Measurements from ENCODE around the gene MOCOS.

GRCh38 chr18:36187193-36187825 is at the start of gene MOCOS:
- TF ChIP-seq CTCF (CRISPR knock-in tag; IDR thresholded peaks at IDR 0.05) (peak; percentile 39), NCOA5 (CRISPR knock-in tag; IDR thresholded peaks at IDR 0.05) (no peak), PHF20 (CRISPR knock-in tag; IDR thresholded peaks at IDR 0.05) (peak; percentile 62; the same call in 1 of the 2 replicates), ZKSCAN8 (CRISPR knock-in tag; IDR thresholded peaks at IDR 0.05; ENCODE audit: borderline replicate concordance) (no peak), BCLAF1 (IDR thresholded peaks at IDR 0.05) (no peak), TBP (CRISPR knock-in tag; IDR thresholded peaks at IDR 0.05) (no peak), THAP7 (CRISPR knock-in tag; IDR thresholded peaks at IDR 0.05) (no peak), GATA4 (IDR thresholded peaks at IDR 0.05; ENCODE audit: borderline replicate concordance, low read depth) (0 out of 2 replicates have a peak, but pooled peaks have one; percentile 9), DR1 (CRISPR knock-in tag; IDR thresholded peaks at IDR 0.05) (peak; percentile 64; the same call in 1 of the 2 replicates), JUN (CRISPR knock-in tag; IDR thresholded peaks at IDR 0.05) (no peak), KDM5A (IDR thresholded peaks at IDR 0.05; ENCODE audit: borderline replicate concordance, low read length) (no peak)
